HepG2 (cell line): ENCODE data around the gene SOST. TPM values are rescaled to one million over a fixed set of nuclear protein-coding genes. Genes with fewer than 3 reads are reported as not detected.
A peak's percentile ranks its signal among the peaks of the same experiment; 100 is the strongest.

Experiments
- CBX2 ChIP-seq, 2 experiments: fragments of 200-600 bp in 1 of 2; sonication (generic); formaldehyde crosslinking in 1 of 2; IDR thresholded peaks; 2 replicates each; pipeline versions ENCODE4 v1.7.0 to v1.8.1; 2018 to 2022; ENCODE audit warnings: low read depth in 2 of 2, low read length in 1 of 2, mild to moderate bottlenecking in 1 of 2, missing genetic modification reagents in 1 of 2
- CCDC6 ChIP-seq: sonication (generic); formaldehyde crosslinking; IDR thresholded peaks from 2 replicates; pipeline ENCODE4 v1.8.1; 2022; ENCODE audit warnings: mild to moderate bottlenecking, missing genetic modification reagents, moderate library complexity
- CSRNP1 ChIP-seq: sonication (generic); formaldehyde crosslinking; IDR thresholded peaks from 2 replicates; pipeline ENCODE4 v1.8.1; 2023; ENCODE audit warnings: mild to moderate bottlenecking, missing genetic modification reagents
- KDM1A ChIP-seq: IDR thresholded peaks from 2 replicates; pipeline ENCODE4 v1.6.1; 2016; ENCODE audit warnings: missing compliant biosample characterization
- MLXIP ChIP-seq: sonication (generic); formaldehyde crosslinking; IDR thresholded peaks from 2 replicates; pipeline ENCODE4 v1.9.0; 2021; ENCODE audit warnings: missing genetic modification reagents, borderline replicate concordance
- MXD3 ChIP-seq: IDR thresholded peaks from 2 replicates; pipeline ENCODE4 v1.6.1; 2016; ENCODE audit warnings: mild to moderate bottlenecking, missing biosample characterization, missing genetic modification reagents
- PRDM4 ChIP-seq: sonication (generic); formaldehyde crosslinking; IDR thresholded peaks from 2 replicates; pipeline ENCODE4 v1.9.0; 2021; ENCODE audit warnings: missing genetic modification reagents, borderline replicate concordance
- ZNF292 ChIP-seq: sonication (generic); formaldehyde crosslinking; IDR thresholded peaks from 2 replicates; pipeline ENCODE4 v1.8.1; 2022; ENCODE audit warnings: mild to moderate bottlenecking, low read depth, missing genetic modification reagents, borderline replicate concordance
- ZNF703 ChIP-seq: sonication (generic); formaldehyde crosslinking; IDR thresholded peaks from 2 replicates; pipeline ENCODE4 v1.5.1; 2020; ENCODE audit warnings: missing genetic modification reagents, mild to moderate bottlenecking, moderate library complexity, borderline replicate concordance
- polyA plus RNA-seq, 8 experiments: library from polyadenylated mRNA; depleted of rRNA in 3 of 8; stranded (reverse) in 7 of 8; unstranded in 1 of 8; fragments of >200 nt; fragmentation: Illumina TruSeq in 4 of 8; extraction: Trizol in 4 of 8; gene quantifications; 2 replicates each; pipeline versions ENCODE4 v1.2.1 to v1.2.3, GENCODE V29; 2011 to 2016; ENCODE audit warnings: low read depth in 4 of 8, missing spikeins in 1 of 8, mixed read lengths in 1 of 8; ENCODE audit not compliant: insufficient read depth in 1 of 8
- total RNA-seq, 5 experiments: library from RNA; depleted of rRNA; stranded (reverse); fragments of >200 nt; fragmentation: Illumina TruSeq; extraction: Trizol; gene quantifications; 2 replicates each; pipeline ENCODE4 v1.2.3, GENCODE V29; 2016; ENCODE audit warnings: low read depth in 1 of 5
- TF ChIP-seq, protein P1 (sequence below): sonication (generic); formaldehyde crosslinking; conservative IDR thresholded peaks from 2 replicates; pipeline ENCODE4 v1.4.0; 2020; ENCODE audit warnings: mild to moderate bottlenecking, missing genetic modification reagents, moderate library complexity
- TF ChIP-seq, protein P2 (sequence below): sonication (generic); formaldehyde crosslinking; IDR thresholded peaks from 2 replicates; pipeline ENCODE4 v1.4.0; 2020; ENCODE audit warnings: missing genetic modification reagents

Gene SOST
- total and polyA plus RNA-seq, 2 of the 13 experiments (the other 11 are each of a cell fraction or from before 2014, with no cell fraction given), result not detected

GRCh38 chr17:43760254-43760852 lies 1.8 kb upstream of the SOST start (continued):
- TF ChIP-seq MLXIP, result no peak
- peak; percentile 55; the same call in 1 of the 2 replicates for TF ChIP-seq ZNF292
- TF ChIP-seq MXD3, result 0 out of 2 replicates have a peak, but pooled peaks have one; percentile 27
- no peak for TF ChIP-seq PRDM4 (CRISPR knock-in tag)
- TF ChIP-seq KDM1A (CRISPR knock-in tag), result 0 out of 2 replicates have a peak, but pooled peaks have one; percentile 52
- no peak for TF ChIP-seq CBX2 (IDR thresholded peaks at IDR 0.05; ENCODE audit: low read depth, low read length)
- no peak; the same call in 1 of the 2 replicates for TF ChIP-seq CBX2 (CRISPR knock-in tag; IDR thresholded peaks at IDR 0.05; ENCODE audit: low read depth)
- no peak for TF ChIP-seq ZNF703 (CRISPR knock-in tag)
- TF ChIP-seq CCDC6 (CRISPR knock-in tag), result no peak
- TF ChIP-seq, protein P1, sequence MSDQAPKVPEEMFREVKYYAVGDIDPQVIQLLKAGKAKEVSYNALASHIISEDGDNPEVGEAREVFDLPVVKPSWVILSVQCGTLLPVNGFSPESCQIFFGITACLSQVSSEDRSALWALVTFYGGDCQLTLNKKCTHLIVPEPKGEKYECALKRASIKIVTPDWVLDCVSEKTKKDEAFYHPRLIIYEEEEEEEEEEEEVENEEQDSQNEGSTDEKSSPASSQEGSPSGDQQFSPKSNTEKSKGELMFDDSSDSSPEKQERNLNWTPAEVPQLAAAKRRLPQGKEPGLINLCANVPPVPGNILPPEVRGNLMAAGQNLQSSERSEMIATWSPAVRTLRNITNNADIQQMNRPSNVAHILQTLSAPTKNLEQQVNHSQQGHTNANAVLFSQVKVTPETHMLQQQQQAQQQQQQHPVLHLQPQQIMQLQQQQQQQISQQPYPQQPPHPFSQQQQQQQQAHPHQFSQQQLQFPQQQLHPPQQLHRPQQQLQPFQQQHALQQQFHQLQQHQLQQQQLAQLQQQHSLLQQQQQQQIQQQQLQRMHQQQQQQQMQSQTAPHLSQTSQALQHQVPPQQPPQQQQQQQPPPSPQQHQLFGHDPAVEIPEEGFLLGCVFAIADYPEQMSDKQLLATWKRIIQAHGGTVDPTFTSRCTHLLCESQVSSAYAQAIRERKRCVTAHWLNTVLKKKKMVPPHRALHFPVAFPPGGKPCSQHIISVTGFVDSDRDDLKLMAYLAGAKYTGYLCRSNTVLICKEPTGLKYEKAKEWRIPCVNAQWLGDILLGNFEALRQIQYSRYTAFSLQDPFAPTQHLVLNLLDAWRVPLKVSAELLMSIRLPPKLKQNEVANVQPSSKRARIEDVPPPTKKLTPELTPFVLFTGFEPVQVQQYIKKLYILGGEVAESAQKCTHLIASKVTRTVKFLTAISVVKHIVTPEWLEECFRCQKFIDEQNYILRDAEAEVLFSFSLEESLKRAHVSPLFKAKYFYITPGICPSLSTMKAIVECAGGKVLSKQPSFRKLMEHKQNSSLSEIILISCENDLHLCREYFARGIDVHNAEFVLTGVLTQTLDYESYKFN, result no peak
- TF ChIP-seq CSRNP1 (CRISPR knock-in tag), result peak; percentile 29; the same call in 1 of the 2 replicates
- TF ChIP-seq, protein P2, sequence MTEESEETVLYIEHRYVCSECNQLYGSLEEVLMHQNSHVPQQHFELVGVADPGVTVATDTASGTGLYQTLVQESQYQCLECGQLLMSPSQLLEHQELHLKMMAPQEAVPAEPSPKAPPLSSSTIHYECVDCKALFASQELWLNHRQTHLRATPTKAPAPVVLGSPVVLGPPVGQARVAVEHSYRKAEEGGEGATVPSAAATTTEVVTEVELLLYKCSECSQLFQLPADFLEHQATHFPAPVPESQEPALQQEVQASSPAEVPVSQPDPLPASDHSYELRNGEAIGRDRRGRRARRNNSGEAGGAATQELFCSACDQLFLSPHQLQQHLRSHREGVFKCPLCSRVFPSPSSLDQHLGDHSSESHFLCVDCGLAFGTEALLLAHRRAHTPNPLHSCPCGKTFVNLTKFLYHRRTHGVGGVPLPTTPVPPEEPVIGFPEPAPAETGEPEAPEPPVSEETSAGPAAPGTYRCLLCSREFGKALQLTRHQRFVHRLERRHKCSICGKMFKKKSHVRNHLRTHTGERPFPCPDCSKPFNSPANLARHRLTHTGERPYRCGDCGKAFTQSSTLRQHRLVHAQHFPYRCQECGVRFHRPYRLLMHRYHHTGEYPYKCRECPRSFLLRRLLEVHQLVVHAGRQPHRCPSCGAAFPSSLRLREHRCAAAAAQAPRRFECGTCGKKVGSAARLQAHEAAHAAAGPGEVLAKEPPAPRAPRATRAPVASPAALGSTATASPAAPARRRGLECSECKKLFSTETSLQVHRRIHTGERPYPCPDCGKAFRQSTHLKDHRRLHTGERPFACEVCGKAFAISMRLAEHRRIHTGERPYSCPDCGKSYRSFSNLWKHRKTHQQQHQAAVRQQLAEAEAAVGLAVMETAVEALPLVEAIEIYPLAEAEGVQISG (CRISPR knock-in tag), result peak; percentile 63; the same call in 1 of the 2 replicates
